OCI-LY7 (cell line): ENCODE measurements around the gene PTCH1.

Experiments
- CTCF ChIP-seq: fragments of 200-600 bp; sonication (generic); conservative IDR thresholded peaks from 2 replicates; pipeline ENCODE4 v1.5.1; 2014; ENCODE audit warnings: mild to moderate bottlenecking, antibody characterized with exemption, low read length, moderate library complexity, mixed read lengths
- EZH2phosphoT487 ChIP-seq: fragments of 200-600 bp; sonication (generic); IDR thresholded peaks from 2 replicates; pipeline ENCODE4 v1.6.1; 2018; ENCODE audit warnings: low read depth, borderline replicate concordance, mild to moderate bottlenecking, mixed run types, antibody characterized with exemption, low read length, moderate library complexity, mixed read lengths

GRCh38 chr9:95494022-95494415 lies 22.8 kb downstream of the PTCH1 start:
- no peak for TF ChIP-seq CTCF
- TF ChIP-seq EZH2phosphoT487: no peak
